ENCODE measurements around the gene RNF43. TPM values are rescaled to one million over a fixed set of nuclear protein-coding genes. Genes with fewer than 3 reads are reported as not detected.
A peak's percentile ranks its signal among the peaks of the same experiment; 100 is the strongest.

RNF43 gene
- total and polyA plus RNA-seq, 2 of the 13 experiments (the other 11 are each of a cell fraction or from before 2014, with no cell fraction given) = 31.0 to 53.4 TPM

DNA sequence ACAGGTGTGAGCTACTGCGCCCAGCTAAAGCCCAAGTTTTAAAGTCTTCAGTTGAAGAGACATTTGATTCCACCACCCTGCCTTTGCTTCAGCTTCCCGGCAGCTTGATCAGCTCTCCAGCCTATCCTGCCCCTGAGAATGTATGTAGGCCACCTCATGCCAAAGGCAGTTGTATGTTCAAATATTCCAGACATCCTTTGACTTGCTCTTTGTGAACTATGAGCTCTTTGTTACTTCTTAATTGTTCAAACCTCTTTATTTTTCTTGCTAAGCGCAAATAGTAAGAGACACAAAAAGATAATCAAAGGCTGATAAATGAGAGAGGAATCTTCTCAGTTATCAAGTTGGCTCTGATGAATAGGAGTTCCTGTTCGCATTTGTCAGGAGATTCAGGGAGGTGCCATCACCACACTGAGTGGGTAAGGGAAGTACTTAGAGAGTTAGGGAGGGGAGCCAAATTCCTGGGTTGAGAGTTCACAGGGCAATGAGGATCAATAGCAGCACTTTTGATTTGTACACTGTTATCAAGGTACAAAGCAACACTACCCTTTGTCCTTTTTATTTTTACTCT is 33.4 kb downstream of the RNF43 start (continued):
- TF ChIP-seq, protein P1, sequence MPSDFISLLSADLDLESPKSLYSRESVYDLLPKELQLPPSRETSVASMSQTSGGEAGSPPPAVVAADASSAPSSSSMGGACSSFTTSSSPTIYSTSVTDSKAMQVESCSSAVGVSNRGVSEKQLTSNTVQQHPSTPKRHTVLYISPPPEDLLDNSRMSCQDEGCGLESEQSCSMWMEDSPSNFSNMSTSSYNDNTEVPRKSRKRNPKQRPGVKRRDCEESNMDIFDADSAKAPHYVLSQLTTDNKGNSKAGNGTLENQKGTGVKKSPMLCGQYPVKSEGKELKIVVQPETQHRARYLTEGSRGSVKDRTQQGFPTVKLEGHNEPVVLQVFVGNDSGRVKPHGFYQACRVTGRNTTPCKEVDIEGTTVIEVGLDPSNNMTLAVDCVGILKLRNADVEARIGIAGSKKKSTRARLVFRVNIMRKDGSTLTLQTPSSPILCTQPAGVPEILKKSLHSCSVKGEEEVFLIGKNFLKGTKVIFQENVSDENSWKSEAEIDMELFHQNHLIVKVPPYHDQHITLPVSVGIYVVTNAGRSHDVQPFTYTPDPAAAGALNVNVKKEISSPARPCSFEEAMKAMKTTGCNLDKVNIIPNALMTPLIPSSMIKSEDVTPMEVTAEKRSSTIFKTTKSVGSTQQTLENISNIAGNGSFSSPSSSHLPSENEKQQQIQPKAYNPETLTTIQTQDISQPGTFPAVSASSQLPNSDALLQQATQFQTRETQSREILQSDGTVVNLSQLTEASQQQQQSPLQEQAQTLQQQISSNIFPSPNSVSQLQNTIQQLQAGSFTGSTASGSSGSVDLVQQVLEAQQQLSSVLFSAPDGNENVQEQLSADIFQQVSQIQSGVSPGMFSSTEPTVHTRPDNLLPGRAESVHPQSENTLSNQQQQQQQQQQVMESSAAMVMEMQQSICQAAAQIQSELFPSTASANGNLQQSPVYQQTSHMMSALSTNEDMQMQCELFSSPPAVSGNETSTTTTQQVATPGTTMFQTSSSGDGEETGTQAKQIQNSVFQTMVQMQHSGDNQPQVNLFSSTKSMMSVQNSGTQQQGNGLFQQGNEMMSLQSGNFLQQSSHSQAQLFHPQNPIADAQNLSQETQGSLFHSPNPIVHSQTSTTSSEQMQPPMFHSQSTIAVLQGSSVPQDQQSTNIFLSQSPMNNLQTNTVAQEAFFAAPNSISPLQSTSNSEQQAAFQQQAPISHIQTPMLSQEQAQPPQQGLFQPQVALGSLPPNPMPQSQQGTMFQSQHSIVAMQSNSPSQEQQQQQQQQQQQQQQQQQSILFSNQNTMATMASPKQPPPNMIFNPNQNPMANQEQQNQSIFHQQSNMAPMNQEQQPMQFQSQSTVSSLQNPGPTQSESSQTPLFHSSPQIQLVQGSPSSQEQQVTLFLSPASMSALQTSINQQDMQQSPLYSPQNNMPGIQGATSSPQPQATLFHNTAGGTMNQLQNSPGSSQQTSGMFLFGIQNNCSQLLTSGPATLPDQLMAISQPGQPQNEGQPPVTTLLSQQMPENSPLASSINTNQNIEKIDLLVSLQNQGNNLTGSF (CRISPR knock-in tag; IDR thresholded peaks at IDR 0.05) = no peak
- TF ChIP-seq ZNF430 (CRISPR knock-in tag; IDR thresholded peaks at IDR 0.05) (no peak), ELF1 (CRISPR knock-in tag; IDR thresholded peaks at IDR 0.05) (peak; percentile 28; the same call in 1 of the 2 replicates), ZSCAN29 (CRISPR knock-in tag; conservative IDR thresholded peaks at IDR 0.05) (0 out of 2 replicates have a peak, but pooled peaks have one; percentile 23), CC2D1A (CRISPR knock-in tag; IDR thresholded peaks at IDR 0.05) (0 out of 2 replicates have a peak, but pooled peaks have one; percentile 58), SETDB1 (CRISPR knock-in tag; IDR thresholded peaks at IDR 0.05; ENCODE audit: borderline replicate concordance) (no peak), NCOA2 (CRISPR knock-in tag; IDR thresholded peaks at IDR 0.05) (peak; percentile 85), MBNL3 (CRISPR knock-in tag; conservative IDR thresholded peaks at IDR 0.05) (no peak), RORA (CRISPR knock-in tag; IDR thresholded peaks at IDR 0.05) (no peak), FOXK1 (CRISPR knock-in tag; IDR thresholded peaks at IDR 0.05; ENCODE audit: borderline replicate concordance, low read depth) (no peak), HOXA3 (CRISPR knock-in tag; IDR thresholded peaks at IDR 0.05) (peak; percentile 14; the same call in 1 of the 2 replicates), ZMYM4 (CRISPR knock-in tag; IDR thresholded peaks at IDR 0.05) (0 out of 2 replicates have a peak, but pooled peaks have one; percentile 31), FOXP1 (IDR thresholded peaks at IDR 0.05) (no peak), FOXP1 (CRISPR knock-in tag; IDR thresholded peaks at IDR 0.05) (peak; percentile 49; the same call in 1 of the 2 replicates)
- TF ChIP-seq, protein P2, sequence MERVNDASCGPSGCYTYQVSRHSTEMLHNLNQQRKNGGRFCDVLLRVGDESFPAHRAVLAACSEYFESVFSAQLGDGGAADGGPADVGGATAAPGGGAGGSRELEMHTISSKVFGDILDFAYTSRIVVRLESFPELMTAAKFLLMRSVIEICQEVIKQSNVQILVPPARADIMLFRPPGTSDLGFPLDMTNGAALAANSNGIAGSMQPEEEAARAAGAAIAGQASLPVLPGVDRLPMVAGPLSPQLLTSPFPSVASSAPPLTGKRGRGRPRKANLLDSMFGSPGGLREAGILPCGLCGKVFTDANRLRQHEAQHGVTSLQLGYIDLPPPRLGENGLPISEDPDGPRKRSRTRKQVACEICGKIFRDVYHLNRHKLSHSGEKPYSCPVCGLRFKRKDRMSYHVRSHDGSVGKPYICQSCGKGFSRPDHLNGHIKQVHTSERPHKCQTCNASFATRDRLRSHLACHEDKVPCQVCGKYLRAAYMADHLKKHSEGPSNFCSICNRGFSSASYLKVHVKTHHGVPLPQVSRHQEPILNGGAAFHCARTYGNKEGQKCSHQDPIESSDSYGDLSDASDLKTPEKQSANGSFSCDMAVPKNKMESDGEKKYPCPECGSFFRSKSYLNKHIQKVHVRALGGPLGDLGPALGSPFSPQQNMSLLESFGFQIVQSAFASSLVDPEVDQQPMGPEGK (CRISPR knock-in tag; IDR thresholded peaks at IDR 0.05) = peak; percentile 39
- TF ChIP-seq, protein P3, sequence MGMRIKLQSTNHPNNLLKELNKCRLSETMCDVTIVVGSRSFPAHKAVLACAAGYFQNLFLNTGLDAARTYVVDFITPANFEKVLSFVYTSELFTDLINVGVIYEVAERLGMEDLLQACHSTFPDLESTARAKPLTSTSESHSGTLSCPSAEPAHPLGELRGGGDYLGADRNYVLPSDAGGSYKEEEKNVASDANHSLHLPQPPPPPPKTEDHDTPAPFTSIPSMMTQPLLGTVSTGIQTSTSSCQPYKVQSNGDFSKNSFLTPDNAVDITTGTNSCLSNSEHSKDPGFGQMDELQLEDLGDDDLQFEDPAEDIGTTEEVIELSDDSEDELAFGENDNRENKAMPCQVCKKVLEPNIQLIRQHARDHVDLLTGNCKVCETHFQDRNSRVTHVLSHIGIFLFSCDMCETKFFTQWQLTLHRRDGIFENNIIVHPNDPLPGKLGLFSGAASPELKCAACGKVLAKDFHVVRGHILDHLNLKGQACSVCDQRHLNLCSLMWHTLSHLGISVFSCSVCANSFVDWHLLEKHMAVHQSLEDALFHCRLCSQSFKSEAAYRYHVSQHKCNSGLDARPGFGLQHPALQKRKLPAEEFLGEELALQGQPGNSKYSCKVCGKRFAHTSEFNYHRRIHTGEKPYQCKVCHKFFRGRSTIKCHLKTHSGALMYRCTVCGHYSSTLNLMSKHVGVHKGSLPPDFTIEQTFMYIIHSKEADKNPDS (CRISPR knock-in tag; IDR thresholded peaks at IDR 0.05) = 0 out of 2 replicates have a peak, but pooled peaks have one; percentile 33
- TF ChIP-seq, protein P4, sequence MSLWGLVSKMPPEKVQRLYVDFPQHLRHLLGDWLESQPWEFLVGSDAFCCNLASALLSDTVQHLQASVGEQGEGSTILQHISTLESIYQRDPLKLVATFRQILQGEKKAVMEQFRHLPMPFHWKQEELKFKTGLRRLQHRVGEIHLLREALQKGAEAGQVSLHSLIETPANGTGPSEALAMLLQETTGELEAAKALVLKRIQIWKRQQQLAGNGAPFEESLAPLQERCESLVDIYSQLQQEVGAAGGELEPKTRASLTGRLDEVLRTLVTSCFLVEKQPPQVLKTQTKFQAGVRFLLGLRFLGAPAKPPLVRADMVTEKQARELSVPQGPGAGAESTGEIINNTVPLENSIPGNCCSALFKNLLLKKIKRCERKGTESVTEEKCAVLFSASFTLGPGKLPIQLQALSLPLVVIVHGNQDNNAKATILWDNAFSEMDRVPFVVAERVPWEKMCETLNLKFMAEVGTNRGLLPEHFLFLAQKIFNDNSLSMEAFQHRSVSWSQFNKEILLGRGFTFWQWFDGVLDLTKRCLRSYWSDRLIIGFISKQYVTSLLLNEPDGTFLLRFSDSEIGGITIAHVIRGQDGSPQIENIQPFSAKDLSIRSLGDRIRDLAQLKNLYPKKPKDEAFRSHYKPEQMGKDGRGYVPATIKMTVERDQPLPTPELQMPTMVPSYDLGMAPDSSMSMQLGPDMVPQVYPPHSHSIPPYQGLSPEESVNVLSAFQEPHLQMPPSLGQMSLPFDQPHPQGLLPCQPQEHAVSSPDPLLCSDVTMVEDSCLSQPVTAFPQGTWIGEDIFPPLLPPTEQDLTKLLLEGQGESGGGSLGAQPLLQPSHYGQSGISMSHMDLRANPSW (CRISPR knock-in tag; IDR thresholded peaks at IDR 0.05; ENCODE audit: borderline replicate concordance) = no peak
